HFF-Myc (cell line): Measurements from ENCODE around the gene BGN.
A peak's percentile ranks its signal among the peaks of the same experiment; 100 is the strongest.

ENCODE experiments used
- DNase-seq: peaks from one replicate; pipeline ENCODE4 v3.0.0-alpha.2; 2011; ENCODE audit warnings: low read depth; ENCODE audit errors: extremely low read depth
- H3K4me3 ChIP-seq: replicated peaks from 2 replicates; pipeline ENCODE4 v1.5.1; 2011; ENCODE audit warnings: low read depth, mild to moderate bottlenecking, control low read depth, low read length
- TF ChIP-seq, protein P1 (sequence below): IDR thresholded peaks from 2 replicates; pipeline ENCODE4 v1.5.1; 2012; ENCODE audit warnings: mild to moderate bottlenecking, low read depth, low read length, control low read depth; ENCODE audit errors: missing control alignments

BGN gene

DNA sequence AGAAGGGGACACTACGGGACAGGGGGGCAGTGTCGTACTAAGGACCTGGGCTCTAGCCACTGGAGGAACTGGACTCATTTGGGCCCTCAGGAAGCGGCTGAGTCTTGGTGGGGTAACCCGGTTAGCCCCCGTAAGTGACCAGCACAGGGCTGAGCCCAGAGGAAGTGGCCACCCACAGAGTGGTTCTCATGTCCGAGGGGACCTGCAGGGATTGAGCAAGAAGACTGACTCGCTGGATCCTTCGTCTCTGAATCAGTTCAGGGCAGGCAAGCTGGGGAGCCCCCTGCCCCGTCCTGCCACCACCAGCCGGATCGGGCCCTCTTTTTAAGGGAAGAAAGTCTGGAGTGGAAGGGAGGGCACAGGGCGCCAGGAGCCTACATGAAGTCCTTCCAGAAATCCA, 719 bp upstream of the BGN start:
- no peak for DNase-seq

DNA sequence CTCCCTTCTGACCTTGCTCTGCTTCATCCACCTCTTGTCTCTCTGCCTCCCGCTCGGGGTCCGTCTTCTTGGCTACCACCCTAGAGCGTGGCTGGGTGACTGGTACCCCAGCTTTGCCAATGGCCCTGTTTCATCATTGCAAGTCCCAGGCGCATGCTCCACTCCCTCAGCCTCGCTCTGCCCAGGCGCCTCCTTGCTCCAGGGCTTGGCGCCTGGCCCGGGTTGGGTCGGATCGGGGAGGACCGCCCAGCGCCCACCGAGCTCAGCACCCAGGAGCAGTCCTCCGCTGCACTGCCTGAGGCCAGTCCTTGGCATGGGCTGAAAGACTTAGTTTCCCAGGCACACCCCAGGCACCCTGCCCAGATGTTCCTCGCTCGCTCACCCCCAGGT, 577 bp downstream of the BGN start:
- no peak for DNase-seq
- H3K4me3 ChIP-seq: peak overlapping the region; percentile 57
- TF ChIP-seq, protein P1, sequence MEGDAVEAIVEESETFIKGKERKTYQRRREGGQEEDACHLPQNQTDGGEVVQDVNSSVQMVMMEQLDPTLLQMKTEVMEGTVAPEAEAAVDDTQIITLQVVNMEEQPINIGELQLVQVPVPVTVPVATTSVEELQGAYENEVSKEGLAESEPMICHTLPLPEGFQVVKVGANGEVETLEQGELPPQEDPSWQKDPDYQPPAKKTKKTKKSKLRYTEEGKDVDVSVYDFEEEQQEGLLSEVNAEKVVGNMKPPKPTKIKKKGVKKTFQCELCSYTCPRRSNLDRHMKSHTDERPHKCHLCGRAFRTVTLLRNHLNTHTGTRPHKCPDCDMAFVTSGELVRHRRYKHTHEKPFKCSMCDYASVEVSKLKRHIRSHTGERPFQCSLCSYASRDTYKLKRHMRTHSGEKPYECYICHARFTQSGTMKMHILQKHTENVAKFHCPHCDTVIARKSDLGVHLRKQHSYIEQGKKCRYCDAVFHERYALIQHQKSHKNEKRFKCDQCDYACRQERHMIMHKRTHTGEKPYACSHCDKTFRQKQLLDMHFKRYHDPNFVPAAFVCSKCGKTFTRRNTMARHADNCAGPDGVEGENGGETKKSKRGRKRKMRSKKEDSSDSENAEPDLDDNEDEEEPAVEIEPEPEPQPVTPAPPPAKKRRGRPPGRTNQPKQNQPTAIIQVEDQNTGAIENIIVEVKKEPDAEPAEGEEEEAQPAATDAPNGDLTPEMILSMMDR: no peak

More for the DNA sequence above, 719 bp upstream of the BGN start:
- H3K4me3 ChIP-seq: peak overlapping the region; percentile 31
- TF ChIP-seq, protein P1: no peak

DNA sequence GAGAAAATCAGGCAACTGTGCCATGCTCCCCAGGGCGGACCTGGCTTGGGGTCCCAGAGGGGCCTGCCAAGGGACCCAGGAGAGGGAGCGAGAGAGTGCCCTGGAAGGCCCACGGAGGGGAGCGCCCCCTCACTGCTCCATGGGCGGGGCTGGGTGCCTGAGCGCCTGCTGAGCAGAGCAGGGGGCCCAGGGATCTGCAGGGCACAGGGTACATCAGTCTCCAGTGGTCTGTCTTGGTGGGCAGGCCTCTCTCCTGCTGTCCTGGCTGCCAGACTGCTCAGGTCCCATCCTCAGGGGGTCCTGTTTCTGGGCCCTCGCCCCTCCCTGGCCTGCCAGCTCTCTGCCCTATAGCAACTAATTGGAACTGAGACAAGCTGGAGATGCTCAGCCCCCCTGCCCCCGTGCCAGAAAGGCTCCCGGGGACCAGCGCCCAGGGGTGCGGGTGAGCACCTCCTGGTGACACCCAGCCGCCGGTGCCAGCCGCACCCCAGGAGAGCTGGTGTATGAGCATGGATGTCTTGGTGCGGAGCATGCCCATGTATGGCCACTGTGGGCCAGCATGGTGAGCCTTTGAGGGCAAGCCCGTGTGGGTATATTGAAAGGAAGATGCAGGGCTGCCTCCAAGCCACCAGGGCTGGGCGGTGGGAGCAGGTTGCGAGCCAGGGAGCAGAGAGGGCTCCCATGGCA, 1.3 kb downstream of the BGN start:
- TF ChIP-seq, protein P1: no peak
- peak overlapping the region; percentile 57 for H3K4me3 ChIP-seq
- no peak for DNase-seq

DNA sequence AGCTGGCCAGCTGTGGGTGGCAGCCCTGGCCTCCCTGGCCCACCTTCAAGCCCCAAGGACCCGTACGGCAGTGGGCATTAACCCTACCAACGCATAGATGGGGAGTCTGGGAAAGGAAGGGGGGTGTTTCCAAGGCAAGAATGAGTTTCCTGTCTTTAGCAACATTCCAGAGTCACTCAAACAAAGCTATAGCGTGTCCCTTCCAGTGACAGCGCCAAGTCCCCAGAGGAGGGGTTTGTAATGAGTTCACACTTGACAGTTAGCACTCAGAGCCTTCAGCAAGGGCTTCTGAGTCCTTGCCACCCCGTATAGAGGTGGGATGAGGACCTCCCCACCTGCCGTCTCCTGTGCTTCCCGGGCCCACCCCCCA, 1.8 kb downstream of the BGN start:
- no peak for DNase-seq
- H3K4me3 ChIP-seq: peak overlapping the region; percentile 57
- TF ChIP-seq, protein P1: no peak

DNA sequence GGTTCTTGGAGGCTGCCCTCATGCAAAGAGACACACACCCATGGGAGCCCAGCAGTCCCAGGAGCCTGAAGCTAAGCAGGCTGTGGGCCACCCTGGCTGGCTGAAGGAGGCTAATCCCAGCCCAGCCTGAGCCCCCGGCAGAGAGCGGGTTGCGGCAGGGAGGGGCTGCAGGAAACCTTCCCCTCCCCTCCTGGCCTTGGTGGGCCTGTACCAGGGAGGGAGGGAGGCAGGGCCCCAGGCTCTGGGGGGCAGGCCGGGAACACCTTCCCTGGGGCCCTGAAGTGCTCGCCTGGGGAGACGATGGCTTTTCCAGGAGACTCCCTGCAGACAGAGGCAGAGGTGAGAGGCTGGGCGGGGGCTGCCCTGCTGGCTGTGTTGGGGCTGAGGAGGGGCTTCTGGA, 3.7 kb downstream of the BGN start:
- 0 out of 2 replicates have a peak overlapping the region, but pooled peaks have one; percentile 13 for H3K4me3 ChIP-seq
- TF ChIP-seq, protein P1: no peak
- DNase-seq: no peak

DNA sequence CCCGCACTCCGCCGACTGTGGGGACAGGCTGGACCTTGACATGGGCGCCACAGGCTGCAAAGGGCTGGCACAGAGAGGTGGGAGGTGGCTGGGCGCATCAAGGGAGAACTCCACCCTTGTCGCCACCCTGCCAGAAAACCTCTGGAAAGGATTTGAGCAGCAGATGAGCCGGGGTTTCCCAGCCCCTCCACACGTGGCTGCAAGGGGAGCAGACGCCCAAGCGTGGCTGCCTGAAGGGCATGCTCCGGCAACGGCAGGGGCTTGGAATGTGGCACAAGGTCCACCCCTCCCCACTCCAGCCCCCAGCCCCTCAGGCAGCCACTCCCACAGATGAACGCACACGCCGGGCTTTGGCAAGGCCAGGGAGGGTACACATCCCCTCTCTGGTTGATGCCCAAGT, 4.6 kb downstream of the BGN start:
- no peak for DNase-seq
- TF ChIP-seq, protein P1: no peak
- H3K4me3 ChIP-seq: peak overlapping the region; percentile 13; the same call in 1 of the 2 replicates

DNA sequence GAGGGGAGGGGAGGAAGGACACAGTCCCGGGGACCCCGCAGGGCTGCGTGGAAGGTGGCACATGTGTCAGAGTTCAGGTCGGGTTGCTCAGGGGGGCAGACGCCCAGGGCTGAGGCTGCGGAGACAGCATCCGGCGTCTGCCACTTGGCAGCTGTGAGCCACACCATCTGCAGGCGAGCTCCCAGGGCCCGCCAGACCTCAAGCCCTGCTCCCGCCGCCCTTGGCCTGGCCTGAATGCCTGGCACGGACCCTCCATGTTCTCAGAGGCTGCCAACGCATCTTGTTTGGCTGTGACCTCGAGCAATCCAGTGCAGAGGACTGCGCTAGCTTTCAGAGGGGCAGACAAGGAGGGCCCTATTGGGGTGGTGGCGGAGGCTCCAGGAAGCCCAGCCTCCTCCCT, 5.1 kb downstream of the BGN start:
- no peak overlapping the region for H3K4me3 ChIP-seq
- no peak for DNase-seq
- TF ChIP-seq, protein P1: no peak
